HepG2 (cell line): Measurements from ENCODE around the gene PLCD4. TPM values are rescaled to one million over a fixed set of nuclear protein-coding genes. Genes with fewer than 3 reads are reported as not detected.

ENCODE experiments used
- AHR ChIP-seq: IDR thresholded peaks from 2 replicates; pipeline ENCODE4 v1.6.1; 2018; ENCODE audit warnings: missing genetic modification reagents, missing compliant biosample characterization
- BCL6 ChIP-seq: IDR thresholded peaks from 2 replicates; pipeline ENCODE4 v1.6.1; 2016; ENCODE audit warnings: missing genetic modification reagents, missing compliant biosample characterization
- KMT2B ChIP-seq: IDR thresholded peaks from 2 replicates; pipeline ENCODE4 v1.6.1; 2016; ENCODE audit warnings: missing genetic modification reagents, missing compliant biosample characterization
- MEF2D ChIP-seq: sonication (generic); formaldehyde crosslinking; IDR thresholded peaks from 2 replicates; pipeline ENCODE4 v1.5.1; 2020; ENCODE audit warnings: mild to moderate bottlenecking, missing genetic modification reagents
- RARA ChIP-seq: IDR thresholded peaks from 2 replicates; pipeline ENCODE4 v1.6.1; 2016; ENCODE audit warnings: missing genetic modification reagents, missing compliant biosample characterization
- SALL2 ChIP-seq: sonication (generic); formaldehyde crosslinking; IDR thresholded peaks from 2 replicates; pipeline ENCODE4 v1.8.1; 2023; ENCODE audit warnings: mild to moderate bottlenecking, missing genetic modification reagents, inconsistent platforms
- SIX4 ChIP-seq: sonication (generic); formaldehyde crosslinking; IDR thresholded peaks from 2 replicates; pipeline ENCODE4 v1.4.0; 2020; ENCODE audit warnings: missing genetic modification reagents
- SOX6 ChIP-seq, 2 experiments: fragments of 450-650 bp in 1 of 2; sonication (generic) in 1 of 2; formaldehyde crosslinking in 1 of 2; IDR thresholded peaks; 2 replicates each; pipeline versions ENCODE4 v1.4.0 to v1.6.1; 2017 to 2020; ENCODE audit warnings: antibody characterized with exemption in 1 of 2, mild to moderate bottlenecking in 1 of 2, missing genetic modification reagents in 1 of 2
- SP140L ChIP-seq: sonication (generic); formaldehyde crosslinking; IDR thresholded peaks from 2 replicates; pipeline ENCODE4 v1.4.0; 2020; ENCODE audit warnings: missing genetic modification reagents, borderline replicate concordance
- SRSF4 ChIP-seq: fragments of 200-400 bp; formaldehyde crosslinking; IDR thresholded peaks from one replicate; pipeline ENCODE4 v1.6.1; 2018; ENCODE audit warnings: mild to moderate bottlenecking, low read depth, low read length, moderate library complexity; ENCODE audit not compliant: poor library complexity, severe bottlenecking
- TAF15 ChIP-seq: fragments of 200-400 bp; formaldehyde crosslinking; IDR thresholded peaks from one replicate; pipeline ENCODE4 v1.6.1; 2018; ENCODE audit warnings: mild to moderate bottlenecking, low read depth, low read length; ENCODE audit not compliant: poor library complexity, severe bottlenecking
- ZNF232 ChIP-seq: sonication (generic); formaldehyde crosslinking; IDR thresholded peaks from 2 replicates; pipeline ENCODE4 v1.4.0; 2020; ENCODE audit warnings: missing genetic modification reagents, borderline replicate concordance
- ZNF775 ChIP-seq: sonication (generic); formaldehyde crosslinking; IDR thresholded peaks from 2 replicates; pipeline ENCODE4 v1.4.0; 2020; ENCODE audit warnings: missing genetic modification reagents, mild to moderate bottlenecking, moderate library complexity, borderline replicate concordance
- ZSCAN21 ChIP-seq: sonication (generic); formaldehyde crosslinking; IDR thresholded peaks from 2 replicates; pipeline ENCODE4 v1.8.0; 2022; ENCODE audit warnings: mild to moderate bottlenecking, missing genetic modification reagents, moderate library complexity, borderline replicate concordance
- ZZZ3 ChIP-seq: sonication (generic); formaldehyde crosslinking; IDR thresholded peaks from 2 replicates; pipeline ENCODE4 v1.4.0; 2020; ENCODE audit warnings: missing genetic modification reagents, mild to moderate bottlenecking, borderline replicate concordance
- polyA plus RNA-seq, 8 experiments: library from polyadenylated mRNA; depleted of rRNA in 3 of 8; stranded (reverse) in 7 of 8; unstranded in 1 of 8; fragments of >200 nt; fragmentation: Illumina TruSeq in 4 of 8; extraction: Trizol in 4 of 8; gene quantifications; 2 replicates each; pipeline versions ENCODE4 v1.2.1 to v1.2.3, GENCODE V29; 2011 to 2016; ENCODE audit warnings: low read depth in 4 of 8, missing spikeins in 1 of 8, mixed read lengths in 1 of 8; ENCODE audit not compliant: insufficient read depth in 1 of 8
- total RNA-seq, 5 experiments: library from RNA; depleted of rRNA; stranded (reverse); fragments of >200 nt; fragmentation: Illumina TruSeq; extraction: Trizol; gene quantifications; 2 replicates each; pipeline ENCODE4 v1.2.3, GENCODE V29; 2016; ENCODE audit warnings: low read depth in 1 of 5
- TF ChIP-seq, protein P1 (sequence below), 2 experiments: fragments of 450-650 bp in 1 of 2; sonication (generic) in 1 of 2; formaldehyde crosslinking in 1 of 2; IDR thresholded peaks; 2 replicates each; pipeline versions ENCODE4 v1.6.1 to v1.8.0; 2016 to 2022; ENCODE audit warnings: antibody characterized with exemption in 1 of 2, mild to moderate bottlenecking in 1 of 2, missing genetic modification reagents in 1 of 2
- TF ChIP-seq, protein P2 (sequence below): sonication (generic); formaldehyde crosslinking; IDR thresholded peaks from 2 replicates; pipeline ENCODE4 v1.4.0; 2020; ENCODE audit warnings: missing genetic modification reagents

The PLCD4 gene
- total and polyA plus RNA-seq, 2 of the 13 experiments (the other 11 are each of a cell fraction or from before 2014, with no cell fraction given), result 0.26 TPM; not detected in 1

DNA sequence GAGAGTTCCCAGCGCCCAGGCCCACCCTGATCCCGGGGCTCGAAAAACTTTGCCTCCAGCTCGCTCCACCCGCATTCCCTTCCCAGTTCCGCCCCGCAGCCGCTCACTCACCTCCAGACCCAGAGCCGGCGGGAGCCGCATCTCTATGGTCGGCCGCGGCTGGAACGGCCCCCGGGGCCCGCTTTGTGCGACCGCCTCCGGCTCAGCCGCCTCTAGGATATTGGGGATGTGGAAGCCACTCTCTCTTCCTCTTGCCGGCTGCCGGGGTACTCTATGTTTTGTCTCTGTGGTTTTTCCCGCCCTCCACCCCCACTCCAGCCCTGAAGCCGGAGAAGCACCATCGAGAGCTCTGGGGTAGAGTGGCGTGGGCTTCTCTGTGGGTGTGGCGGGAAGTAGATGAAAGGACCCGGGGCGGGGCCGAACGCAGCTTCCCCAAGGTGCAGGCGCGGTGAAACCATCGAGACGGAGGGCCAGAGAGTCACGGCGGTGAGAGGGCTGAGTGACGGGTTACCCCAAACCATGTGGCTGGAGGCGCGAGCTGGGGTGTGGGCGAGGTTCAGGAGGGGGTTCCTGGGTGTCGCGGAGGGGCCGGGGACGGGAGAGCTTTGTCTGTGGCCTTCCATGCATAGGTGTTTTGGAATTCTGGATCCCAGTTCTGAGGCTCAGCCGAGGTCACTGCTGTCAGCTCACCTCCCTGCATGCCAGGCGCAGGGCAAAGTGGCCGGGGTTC, 51.7 kb downstream of the PLCD4 start, which contains the start of the genes BCS1L and ZNF142 (continued):
- TF ChIP-seq, protein P1, sequence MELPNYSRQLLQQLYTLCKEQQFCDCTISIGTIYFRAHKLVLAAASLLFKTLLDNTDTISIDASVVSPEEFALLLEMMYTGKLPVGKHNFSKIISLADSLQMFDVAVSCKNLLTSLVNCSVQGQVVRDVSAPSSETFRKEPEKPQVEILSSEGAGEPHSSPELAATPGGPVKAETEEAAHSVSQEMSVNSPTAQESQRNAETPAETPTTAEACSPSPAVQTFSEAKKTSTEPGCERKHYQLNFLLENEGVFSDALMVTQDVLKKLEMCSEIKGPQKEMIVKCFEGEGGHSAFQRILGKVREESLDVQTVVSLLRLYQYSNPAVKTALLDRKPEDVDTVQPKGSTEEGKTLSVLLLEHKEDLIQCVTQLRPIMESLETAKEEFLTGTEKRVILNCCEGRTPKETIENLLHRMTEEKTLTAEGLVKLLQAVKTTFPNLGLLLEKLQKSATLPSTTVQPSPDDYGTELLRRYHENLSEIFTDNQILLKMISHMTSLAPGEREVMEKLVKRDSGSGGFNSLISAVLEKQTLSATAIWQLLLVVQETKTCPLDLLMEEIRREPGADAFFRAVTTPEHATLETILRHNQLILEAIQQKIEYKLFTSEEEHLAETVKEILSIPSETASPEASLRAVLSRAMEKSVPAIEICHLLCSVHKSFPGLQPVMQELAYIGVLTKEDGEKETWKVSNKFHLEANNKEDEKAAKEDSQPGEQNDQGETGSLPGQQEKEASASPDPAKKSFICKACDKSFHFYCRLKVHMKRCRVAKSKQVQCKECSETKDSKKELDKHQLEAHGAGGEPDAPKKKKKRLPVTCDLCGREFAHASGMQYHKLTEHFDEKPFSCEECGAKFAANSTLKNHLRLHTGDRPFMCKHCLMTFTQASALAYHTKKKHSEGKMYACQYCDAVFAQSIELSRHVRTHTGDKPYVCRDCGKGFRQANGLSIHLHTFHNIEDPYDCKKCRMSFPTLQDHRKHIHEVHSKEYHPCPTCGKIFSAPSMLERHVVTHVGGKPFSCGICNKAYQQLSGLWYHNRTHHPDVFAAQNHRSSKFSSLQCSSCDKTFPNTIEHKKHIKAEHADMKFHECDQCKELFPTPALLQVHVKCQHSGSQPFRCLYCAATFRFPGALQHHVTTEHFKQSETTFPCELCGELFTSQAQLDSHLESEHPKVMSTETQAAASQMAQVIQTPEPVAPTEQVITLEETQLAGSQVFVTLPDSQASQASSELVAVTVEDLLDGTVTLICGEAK (IDR thresholded peaks at IDR 0.05), result no peak
- TF ChIP-seq, protein P1 (CRISPR knock-in tag; IDR thresholded peaks at IDR 0.05), result no peak; the same call in none of the 2 replicates
- TF ChIP-seq SOX6 (IDR thresholded peaks at IDR 0.05) (no peak), SOX6 (CRISPR knock-in tag; IDR thresholded peaks at IDR 0.05) (peak; percentile 81), SP140L (CRISPR knock-in tag) (no peak), ZZZ3 (CRISPR knock-in tag) (peak; percentile 80; the same call in 1 of the 2 replicates), SALL2 (CRISPR knock-in tag) (peak; percentile 82; the same call in 1 of the 2 replicates), ZNF775 (CRISPR knock-in tag) (0 out of 2 replicates have a peak, but pooled peaks have one; percentile 34), BCL6 (no peak; the same call in 1 of the 2 replicates), SIX4 (CRISPR knock-in tag) (0 out of 2 replicates have a peak, but pooled peaks have one; percentile 42), RARA (CRISPR knock-in tag) (peak; percentile 4; the same call in 1 of the 2 replicates), TAF15 (peak; percentile 90), SRSF4 (no peak), MEF2D (CRISPR knock-in tag) (peak; percentile 85; the same call in 1 of the 2 replicates), AHR (CRISPR knock-in tag) (peak; percentile 55; the same call in 1 of the 2 replicates), ZSCAN21 (peak; percentile 84; the same call in 1 of the 2 replicates), ZNF232 (peak; percentile 55; the same call in 1 of the 2 replicates), KMT2B (CRISPR knock-in tag) (peak; percentile 89)
- TF ChIP-seq, protein P2, sequence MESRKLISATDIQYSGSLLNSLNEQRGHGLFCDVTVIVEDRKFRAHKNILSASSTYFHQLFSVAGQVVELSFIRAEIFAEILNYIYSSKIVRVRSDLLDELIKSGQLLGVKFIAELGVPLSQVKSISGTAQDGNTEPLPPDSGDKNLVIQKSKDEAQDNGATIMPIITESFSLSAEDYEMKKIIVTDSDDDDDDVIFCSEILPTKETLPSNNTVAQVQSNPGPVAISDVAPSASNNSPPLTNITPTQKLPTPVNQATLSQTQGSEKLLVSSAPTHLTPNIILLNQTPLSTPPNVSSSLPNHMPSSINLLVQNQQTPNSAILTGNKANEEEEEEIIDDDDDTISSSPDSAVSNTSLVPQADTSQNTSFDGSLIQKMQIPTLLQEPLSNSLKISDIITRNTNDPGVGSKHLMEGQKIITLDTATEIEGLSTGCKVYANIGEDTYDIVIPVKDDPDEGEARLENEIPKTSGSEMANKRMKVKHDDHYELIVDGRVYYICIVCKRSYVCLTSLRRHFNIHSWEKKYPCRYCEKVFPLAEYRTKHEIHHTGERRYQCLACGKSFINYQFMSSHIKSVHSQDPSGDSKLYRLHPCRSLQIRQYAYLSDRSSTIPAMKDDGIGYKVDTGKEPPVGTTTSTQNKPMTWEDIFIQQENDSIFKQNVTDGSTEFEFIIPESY, result peak; percentile 34; the same call in 1 of the 2 replicates
